HG03196 (cell line): ENCODE measurements around the gene PLEKHG4B.

ENCODE experiments used
- ATAC-seq: cut with Tn5 transposase; IDR thresholded peaks from one replicate; pipeline ENCODE4 v1.9.1; 2021; ENCODE audit not compliant: unreplicated experiment

Gene PLEKHG4B

DNA sequence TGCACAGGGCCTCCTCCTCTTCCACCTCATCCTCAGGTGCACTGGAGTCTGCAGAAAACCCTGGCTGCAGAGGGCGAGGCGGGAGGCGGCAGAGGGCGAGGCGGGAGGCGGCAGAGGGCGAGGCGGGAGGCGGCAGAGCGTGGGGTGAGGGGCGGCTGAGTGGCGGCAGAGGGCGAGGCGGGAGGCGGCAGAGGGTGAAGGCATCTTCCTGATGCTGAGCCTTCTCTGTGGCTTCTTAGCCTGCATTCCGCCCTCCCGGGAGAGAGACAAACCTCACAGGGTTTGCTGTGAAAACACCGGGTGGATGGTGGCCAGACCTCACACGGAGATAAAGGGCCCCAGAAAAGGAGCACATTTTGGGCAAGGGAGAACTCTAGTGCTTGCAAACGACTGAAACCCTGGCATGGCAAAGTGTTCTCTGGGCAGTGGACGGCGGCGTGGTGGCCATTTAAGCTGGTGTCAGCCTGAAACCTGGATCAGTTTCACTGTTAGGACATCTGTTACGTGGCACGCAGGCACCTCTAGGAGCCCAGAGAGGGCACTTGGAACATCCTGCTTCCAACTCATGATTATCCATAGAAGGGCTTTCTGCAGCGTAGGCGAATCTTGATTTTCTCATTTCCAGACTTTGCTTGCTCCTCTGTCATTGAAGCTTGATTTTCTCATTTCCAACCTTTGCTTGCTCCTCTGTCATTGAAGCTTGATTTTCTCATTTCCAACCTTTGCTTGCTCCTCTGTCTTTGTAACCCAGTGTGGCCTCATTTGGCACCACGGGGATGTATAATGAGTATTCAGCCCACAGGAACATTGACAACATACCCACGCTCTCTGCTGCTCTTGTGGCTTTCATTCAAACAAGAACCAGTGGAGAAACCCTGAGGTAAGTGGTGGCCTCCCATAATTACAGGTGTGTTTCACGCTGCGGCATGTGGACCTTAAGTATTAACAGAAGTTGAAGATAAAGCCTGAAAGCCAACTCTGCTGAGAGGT is 16.3 kb upstream of the PLEKHG4B start:
- ATAC-seq, result no peak

- no peak for ATAC-seq
Measured at GRCh38 chr5:76358-77169, 15.4 kb upstream of the PLEKHG4B start.

- no peak for ATAC-seq
Measured at GRCh38 chr5:77170-77501, 14.8 kb upstream of the PLEKHG4B start.

GRCh38 chr5:77546-77945 is 14.4 kb upstream of the PLEKHG4B start:
- no peak for ATAC-seq

GRCh38 chr5:77957-78804 is 13.8 kb upstream of the PLEKHG4B start:
- ATAC-seq, result no peak

DNA sequence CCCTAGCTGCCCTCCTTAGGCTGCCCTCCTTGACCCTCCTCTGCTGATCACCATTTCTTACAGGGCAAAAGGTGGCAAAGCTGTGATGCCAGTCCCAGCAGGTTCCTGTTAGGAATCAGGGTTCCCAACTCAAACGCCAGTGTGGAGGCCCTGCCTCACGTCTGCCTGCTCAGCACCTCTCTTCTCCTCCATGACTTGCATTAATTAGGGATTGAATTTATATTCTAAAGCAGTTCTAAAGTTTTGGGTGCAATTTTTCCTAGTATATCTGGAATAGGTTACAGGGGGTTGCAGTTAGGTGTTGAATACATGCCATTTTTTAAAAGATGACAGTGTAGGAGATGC is 13.2 kb upstream of the PLEKHG4B start:
- no peak for ATAC-seq

DNA sequence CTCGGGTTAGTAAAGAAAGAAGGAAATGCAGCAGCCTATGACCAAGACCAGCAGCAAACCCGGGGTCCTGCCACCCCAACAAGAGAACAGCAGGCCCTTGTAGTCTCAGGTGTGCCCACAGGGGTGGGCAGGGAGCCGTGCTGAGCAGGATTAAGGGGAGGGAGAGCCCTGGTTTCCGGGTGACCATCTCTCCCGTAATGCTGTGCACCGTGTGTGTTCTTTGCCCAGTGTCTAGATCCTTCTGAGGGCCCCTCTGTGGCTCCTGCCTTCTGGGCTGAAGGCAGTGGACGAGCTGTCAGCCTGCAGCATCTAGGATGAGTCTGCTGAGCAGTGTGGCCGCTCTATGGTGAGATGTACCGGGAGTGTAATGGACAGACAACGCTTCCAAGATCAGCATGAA is 12.7 kb upstream of the PLEKHG4B start:
- ATAC-seq, result no peak

- no peak for ATAC-seq
Measured at GRCh38 chr5:79821-80220, 12.1 kb upstream of the PLEKHG4B start.

DNA sequence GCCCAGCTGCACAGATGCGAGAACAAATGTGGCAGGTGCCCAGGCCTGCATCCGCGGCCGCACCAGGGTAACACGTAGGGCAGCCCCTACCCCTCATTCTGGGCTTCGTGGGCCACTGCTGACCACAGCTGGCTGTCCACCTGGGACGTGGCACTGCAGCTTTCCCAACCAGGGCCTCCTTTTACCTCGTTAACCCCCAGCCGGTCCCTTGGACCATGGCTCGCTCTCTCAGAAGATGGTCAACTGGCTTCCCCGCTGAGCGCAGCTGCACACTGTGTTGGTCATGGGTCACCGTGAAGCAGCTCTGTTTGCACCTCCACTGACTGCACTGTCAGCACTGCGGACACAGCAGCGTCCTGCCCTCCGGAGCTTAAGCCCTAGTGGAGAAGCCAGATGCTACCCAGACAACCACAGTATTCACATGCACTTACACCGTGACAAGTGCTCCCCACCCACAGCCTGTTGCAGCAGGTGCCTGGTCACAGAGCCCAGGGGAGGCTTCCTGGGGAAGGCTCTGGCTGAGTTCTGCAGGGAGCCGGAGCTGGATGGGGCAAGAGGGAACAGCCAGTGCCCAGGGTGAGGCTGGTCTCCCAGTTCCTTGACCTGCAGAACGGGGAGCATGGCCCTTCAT is 10.5 kb upstream of the PLEKHG4B start:
- ATAC-seq, result no peak

- ATAC-seq, result no peak
Measured at GRCh38 chr5:82097-82496, 9.9 kb upstream of the PLEKHG4B start.

GRCh38 chr5:82570-82969 is 9.4 kb upstream of the PLEKHG4B start:
- no peak for ATAC-seq

GRCh38 chr5:83029-83428 is 8.9 kb upstream of the PLEKHG4B start:
- no peak for ATAC-seq

- no peak for ATAC-seq
Measured at GRCh38 chr5:85334-85995, 6.5 kb upstream of the PLEKHG4B start.

DNA sequence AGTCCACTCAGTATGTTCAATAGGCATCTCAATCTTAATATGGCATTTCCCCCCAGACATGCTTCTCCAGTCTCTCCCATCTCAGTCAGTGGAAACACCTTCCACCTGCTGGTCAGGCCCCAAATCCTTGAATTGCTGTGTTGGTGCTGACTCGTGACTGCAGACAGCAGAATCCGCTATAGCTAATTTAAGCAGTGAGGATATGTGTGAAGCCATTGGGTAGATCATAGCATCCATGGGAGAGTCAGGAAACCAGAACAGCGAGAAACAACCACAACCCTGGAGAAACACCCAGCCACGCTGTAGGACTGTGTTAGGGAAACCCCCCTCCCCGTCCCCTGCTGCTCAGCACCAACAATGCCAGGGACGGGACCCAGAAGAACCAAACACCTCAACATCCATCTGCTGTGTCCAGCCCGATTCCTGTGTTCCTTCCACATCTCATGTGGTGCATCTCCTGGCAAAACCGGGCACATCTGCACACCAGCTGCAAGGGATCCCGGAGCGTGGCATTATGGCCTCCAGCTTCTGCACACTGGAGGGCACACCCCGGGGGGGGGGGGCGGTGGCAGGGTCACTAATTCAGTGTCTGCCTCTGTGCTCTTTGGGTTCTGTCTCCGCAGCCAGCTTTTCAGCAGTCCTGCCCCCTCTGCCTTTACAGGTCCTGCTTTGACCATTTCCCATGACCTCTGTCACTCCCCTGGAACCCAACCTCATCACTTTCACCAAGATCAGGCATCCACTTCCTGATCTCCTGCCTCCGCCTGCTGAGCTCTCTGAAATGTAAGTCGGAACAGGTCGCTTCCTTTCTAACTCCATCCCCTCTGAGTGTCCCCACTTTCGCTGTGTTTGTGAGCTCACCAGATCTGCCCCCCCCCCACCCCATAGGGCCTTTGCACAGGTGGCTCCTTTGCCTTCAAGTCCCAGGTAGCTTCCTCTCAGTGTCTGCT is 2.4 kb upstream of the PLEKHG4B start:
- no peak for ATAC-seq

- ATAC-seq, result no peak
Measured at GRCh38 chr5:90590-91547, 1.1 kb upstream of the PLEKHG4B start.

- no peak for ATAC-seq
Measured at GRCh38 chr5:92401-93220, 643 bp downstream of the PLEKHG4B start.
